Natural killer cell (primary cell): ENCODE results near the gene ETNK2. TPM values are rescaled to one million over a fixed set of nuclear protein-coding genes. Genes with fewer than 3 reads are reported as not detected.

Experiments
- ATAC-seq, 3 donors: fragments of 150-1000 bp in 2 of 3; fragments of 200-7000 bp in 1 of 3; cut with Tn5 transposase; 1 replicate in 1 of 3; 2 replicates in 2 of 3; pipeline ENCODE4 v1.10.0; 2021; ENCODE audit warnings: mild to moderate bottlenecking in 2 of 3, moderate library complexity in 2 of 3
- DNase-seq, 2 donors: peaks; one replicate each; pipeline versions ENCODE4 v3.0.0 to v3.0.0-alpha.2; 2013 to 2021; ENCODE audit warnings: mixed read lengths in 1 of 2
- H3K27ac ChIP-seq: one replicate; pipeline ENCODE4 v1.5.1; 2013; ENCODE audit warnings: mild to moderate bottlenecking, low read length
- H3K27me3 ChIP-seq: one replicate; pipeline ENCODE4 v1.6.1; 2013; ENCODE audit warnings: low read length; ENCODE audit not compliant: control insufficient read depth, insufficient read depth
- H3K36me3 ChIP-seq: one replicate; pipeline ENCODE4 v1.6.1; 2013; ENCODE audit warnings: low read length; ENCODE audit not compliant: control insufficient read depth, insufficient read depth
- H3K4me1 ChIP-seq: one replicate; pipeline ENCODE4 v1.6.1; 2013; ENCODE audit warnings: low read length; ENCODE audit not compliant: control insufficient read depth, insufficient read depth
- H3K4me3 ChIP-seq: one replicate; pipeline ENCODE4 v1.5.1; 2013; ENCODE audit warnings: low read length
- H3K9me3 ChIP-seq: one replicate; pipeline ENCODE4 v1.6.1; 2013; ENCODE audit warnings: low read length; ENCODE audit not compliant: control insufficient read depth, insufficient read depth
- H3K27ac Mint-ChIP-seq, 2 donors: one replicate each; pipeline ENCODE4 v1.8.0; 2022; ENCODE audit warnings: mild to moderate bottlenecking in 2 of 2, mixed read lengths in 2 of 2, moderate library complexity in 1 of 2
- H3K27me3 Mint-ChIP-seq, 2 donors: one replicate each; pipeline ENCODE4 v1.8.0; 2022; ENCODE audit warnings: low read depth in 2 of 2, mixed read lengths in 2 of 2
- H3K36me3 Mint-ChIP-seq: one replicate; pipeline ENCODE4 v1.8.0; 2022; ENCODE audit warnings: mixed read lengths
- H3K4me1 Mint-ChIP-seq, 2 donors: one replicate each; pipeline ENCODE4 v1.8.0; 2022; ENCODE audit warnings: mixed read lengths in 2 of 2
- H3K4me3 Mint-ChIP-seq: one replicate; pipeline ENCODE4 v1.8.0; 2022; ENCODE audit warnings: mild to moderate bottlenecking, moderate library complexity, mixed read lengths
- H3K9me3 Mint-ChIP-seq, 2 donors: one replicate each; pipeline ENCODE4 v1.8.0; 2022; ENCODE audit warnings: mixed read lengths in 2 of 2
- WGBS: methylation state at CpG from one replicate; pipeline ENCODE4 v1.1.7; 2013; ENCODE audit warnings: missing lambda C conversion rate; ENCODE audit not compliant: insufficient coverage; 5-methylcytosine and 5-hydroxymethylcytosine counted together
- intact Hi-C: fragments of 100-400 bp; cut with micrococcal nuclease; formaldehyde crosslinking; loops from one replicate; pipeline ENCODE4 v1.14.2; 2022
- total RNA-seq, 4 donors: library from RNA; stranded (reverse); fragments of 120-200 nt in 1 of 4; gene quantifications; one replicate each; pipeline versions ENCODE4 v1.2.3 to v1.2.4, GENCODE V29; 2013 to 2022
- TF ChIP-seq, protein P1 (sequence below): fragments of 200-600 bp; IDR thresholded peaks from one replicate; pipeline ENCODE4 v1.8.0; 2022; ENCODE audit warnings: antibody characterized with exemption

Gene ETNK2
- total RNA-seq, 3 donors from 2014 or later (not counting 1 experiment from before 2014, with no cell fraction given), result 5.1 to 5.8 (median 5.5) TPM

DNA sequence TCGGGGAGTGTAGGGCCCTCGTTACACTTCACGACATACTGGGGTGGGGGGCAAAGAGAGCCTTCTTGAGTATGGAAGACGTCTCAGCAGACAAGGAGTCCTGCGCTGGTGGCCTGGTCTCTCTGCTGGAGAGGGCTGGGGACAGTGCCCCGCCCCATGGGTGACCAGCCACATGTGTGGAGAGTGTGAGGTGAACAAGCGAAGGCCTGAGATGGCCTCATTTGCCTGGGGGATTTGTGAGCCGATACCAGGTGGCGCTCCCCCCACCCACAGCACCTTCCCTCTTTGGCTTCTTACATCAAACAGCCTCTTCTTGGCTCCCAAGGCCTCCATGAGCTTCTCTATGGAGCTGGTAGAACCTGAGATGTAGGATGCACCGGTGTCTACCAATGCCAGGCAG lies 4.0 kb upstream of the ETNK2 start:
- Histone ChIP-seq H3K4me1 (peaks cover 15% of the 10 kb centered on the region), H3K4me3 (no peak overlapping the region), H3K27me3 (no peaks in the 10 kb centered on the region), H3K36me3 (no peaks in the 10 kb centered on the region), H3K27ac (no peak overlapping the region), H3K9me3 (no peaks in the 10 kb centered on the region)
- WGBS, result 85% methylated on average over 10 of the region's 10 CpGs
- ATAC-seq, result no peak
- DNase-seq, result no peak
- H3K4me3 Mint-ChIP-seq, result no peak overlapping the region
- H3K27me3 Mint-ChIP-seq, result peaks cover 0 to 8% of the 10 kb centered on the region in 2 donors
- no peaks in the 10 kb centered on the region for H3K9me3 Mint-ChIP-seq
- H3K27ac Mint-ChIP-seq, result no peak overlapping the region
- TF ChIP-seq, protein P1, sequence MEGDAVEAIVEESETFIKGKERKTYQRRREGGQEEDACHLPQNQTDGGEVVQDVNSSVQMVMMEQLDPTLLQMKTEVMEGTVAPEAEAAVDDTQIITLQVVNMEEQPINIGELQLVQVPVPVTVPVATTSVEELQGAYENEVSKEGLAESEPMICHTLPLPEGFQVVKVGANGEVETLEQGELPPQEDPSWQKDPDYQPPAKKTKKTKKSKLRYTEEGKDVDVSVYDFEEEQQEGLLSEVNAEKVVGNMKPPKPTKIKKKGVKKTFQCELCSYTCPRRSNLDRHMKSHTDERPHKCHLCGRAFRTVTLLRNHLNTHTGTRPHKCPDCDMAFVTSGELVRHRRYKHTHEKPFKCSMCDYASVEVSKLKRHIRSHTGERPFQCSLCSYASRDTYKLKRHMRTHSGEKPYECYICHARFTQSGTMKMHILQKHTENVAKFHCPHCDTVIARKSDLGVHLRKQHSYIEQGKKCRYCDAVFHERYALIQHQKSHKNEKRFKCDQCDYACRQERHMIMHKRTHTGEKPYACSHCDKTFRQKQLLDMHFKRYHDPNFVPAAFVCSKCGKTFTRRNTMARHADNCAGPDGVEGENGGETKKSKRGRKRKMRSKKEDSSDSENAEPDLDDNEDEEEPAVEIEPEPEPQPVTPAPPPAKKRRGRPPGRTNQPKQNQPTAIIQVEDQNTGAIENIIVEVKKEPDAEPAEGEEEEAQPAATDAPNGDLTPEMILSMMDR, result no peak
- H3K36me3 Mint-ChIP-seq, result no peaks in the 10 kb centered on the region
- H3K4me1 Mint-ChIP-seq, result peaks cover 0 to 4% of the 10 kb centered on the region in 2 donors
- intact Hi-C loops, result no loop called here

DNA sequence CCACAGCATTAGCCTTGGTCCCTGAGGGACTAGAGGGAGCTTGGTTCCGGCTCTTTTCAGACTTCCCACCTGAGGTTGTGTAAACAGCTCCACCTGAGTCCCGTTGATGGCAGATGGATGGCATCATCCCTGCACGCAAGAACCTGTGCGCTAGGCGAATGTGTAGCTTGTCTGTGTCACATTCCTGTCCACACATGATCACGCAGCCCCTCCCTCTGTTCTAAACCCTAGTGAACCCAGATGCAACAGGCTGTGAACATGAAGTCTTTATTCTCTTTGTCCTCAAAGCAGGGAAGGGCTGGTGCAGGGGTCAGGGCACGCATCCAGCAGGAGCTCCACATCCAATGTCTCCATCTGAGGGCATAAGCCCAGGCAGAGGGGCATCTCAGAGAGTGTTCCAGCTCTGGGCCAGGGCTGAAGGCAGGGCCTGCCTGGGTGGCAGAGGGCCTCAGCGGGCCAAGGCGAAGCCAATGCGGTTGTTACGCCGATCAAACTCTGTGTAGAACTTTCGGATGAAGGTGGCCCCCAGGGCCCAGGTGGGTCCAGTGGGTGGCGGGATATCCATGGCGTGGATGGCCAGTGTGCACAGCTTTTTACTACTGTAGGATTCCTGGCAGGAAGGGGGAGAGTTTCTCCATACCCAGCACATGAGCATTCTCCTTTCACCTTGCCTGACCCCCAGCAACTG lies 2.9 kb upstream of the ETNK2 start:
- Mint-ChIP-seq H3K9me3 (no peaks in the 10 kb centered on the region), H3K27me3 (peaks cover 0 to 8% of the 10 kb centered on the region in 2 donors), H3K4me1 (peaks cover 0 to 4% of the 10 kb centered on the region in 2 donors), H3K36me3 (no peaks in the 10 kb centered on the region), H3K27ac (no peak overlapping the region), H3K4me3 (no peak overlapping the region)
- TF ChIP-seq, protein P1, result no peak
- ATAC-seq (no peak), DNase-seq (no peak)
- Histone ChIP-seq H3K27ac (no peak overlapping the region), H3K27me3 (no peaks in the 10 kb centered on the region), H3K9me3 (no peaks in the 10 kb centered on the region), H3K4me3 (no peak overlapping the region), H3K4me1 (peaks cover 17% of the 10 kb centered on the region), H3K36me3 (no peaks in the 10 kb centered on the region)
- intact Hi-C loops, result no loop called here
- WGBS, result 94% methylated on average over 15 of the region's 15 CpGs

DNA sequence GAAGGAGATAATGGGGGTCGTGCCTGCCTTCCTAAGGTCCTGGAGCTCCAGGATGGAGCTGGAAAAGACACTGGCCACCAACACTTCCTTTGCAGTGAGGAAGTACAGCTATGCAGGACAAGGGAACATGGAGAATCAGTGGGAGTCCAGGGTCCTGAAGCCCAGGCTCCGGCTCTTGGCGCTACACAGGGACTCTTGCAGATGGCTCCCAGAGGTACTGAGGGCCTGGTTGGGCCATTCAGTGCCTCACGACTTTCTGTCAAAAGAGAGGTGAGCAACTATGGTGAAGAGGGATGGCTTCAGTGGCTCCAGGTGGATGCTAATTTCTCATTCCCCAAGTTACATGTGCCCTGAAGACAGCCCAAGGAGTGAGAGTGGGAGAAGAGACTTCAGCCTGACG lies 1.8 kb upstream of the ETNK2 start:
- no peak overlapping the region for H3K4me3 Mint-ChIP-seq
- ATAC-seq (no peak), DNase-seq (no peak)
- no peak overlapping the region for H3K27ac Mint-ChIP-seq
- Histone ChIP-seq H3K27me3 (no peaks in the 10 kb centered on the region), H3K4me3 (no peak overlapping the region), H3K36me3 (no peaks in the 10 kb centered on the region), H3K9me3 (no peaks in the 10 kb centered on the region), H3K4me1 (peaks cover 17% of the 10 kb centered on the region), H3K27ac (no peak overlapping the region)
- peaks cover 0 to 8% of the 10 kb centered on the region in 2 donors for H3K27me3 Mint-ChIP-seq
- H3K36me3 Mint-ChIP-seq, result no peaks in the 10 kb centered on the region
- no peaks in the 10 kb centered on the region for H3K9me3 Mint-ChIP-seq
- H3K4me1 Mint-ChIP-seq, result peaks cover 0 to 4% of the 10 kb centered on the region in 2 donors
- intact Hi-C loops, result no loop called here
- WGBS, result 96% methylated on average over 5 of the region's 5 CpGs
- TF ChIP-seq, protein P1, result no peak
